NCI-H526 (cell line): ENCODE results near the gene PSTK.

ENCODE experiments used
- DNase-seq, 2 experiments: peaks; one replicate each; lab custom pipeline; 2025; lab: John Stamatoyannopoulos, UW

PSTK gene

GRCh38 chr10:122980209-122981065 lies at the start of gene PSTK:
Gene PSTK (plus strand): TSS chr10:122980401. CDS start chr10:122980480, 79 bp downstream.
- peak; percentile 63 to 89 for DNase-seq

DNA sequence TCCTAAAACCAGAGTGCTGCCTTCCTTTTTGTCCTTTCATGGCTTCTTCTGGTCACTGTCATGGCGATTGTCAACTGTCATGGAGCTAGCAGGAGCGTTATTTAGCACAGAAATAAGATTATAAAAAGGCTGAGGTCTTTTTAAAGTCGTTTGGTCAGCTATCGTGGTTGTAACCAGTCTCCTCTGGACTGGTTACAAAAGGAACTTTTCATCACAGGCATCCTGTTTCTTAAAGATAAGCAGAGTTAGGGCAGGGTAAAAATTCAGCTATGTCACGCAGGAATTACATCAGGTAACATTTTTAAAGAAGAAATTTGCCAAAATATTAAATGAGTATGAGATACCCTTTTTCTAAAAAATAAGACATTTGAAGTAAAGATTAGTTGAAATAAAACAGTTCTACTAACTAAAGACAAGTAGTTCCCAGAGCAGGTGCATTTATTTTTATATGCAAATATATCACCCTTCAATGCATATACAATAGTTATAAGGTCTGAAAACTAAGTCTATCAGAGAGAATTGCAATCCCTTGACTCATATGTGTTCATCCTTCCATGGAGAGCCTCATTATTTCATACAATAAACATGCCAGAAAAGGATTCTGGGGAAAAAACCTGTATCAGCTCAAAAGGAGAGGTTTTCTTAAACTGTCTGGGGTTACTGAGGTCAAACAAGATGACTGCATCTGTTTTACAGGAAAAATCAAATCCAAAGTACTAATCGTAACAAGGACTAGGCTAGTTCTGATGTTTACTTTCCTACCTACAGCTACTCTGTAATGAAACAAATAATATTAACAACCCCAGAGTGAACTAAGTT lies 48.9 kb upstream of the PSTK start:
- DNase-seq: peak in 1 of 2 experiments; percentile 6

DNA sequence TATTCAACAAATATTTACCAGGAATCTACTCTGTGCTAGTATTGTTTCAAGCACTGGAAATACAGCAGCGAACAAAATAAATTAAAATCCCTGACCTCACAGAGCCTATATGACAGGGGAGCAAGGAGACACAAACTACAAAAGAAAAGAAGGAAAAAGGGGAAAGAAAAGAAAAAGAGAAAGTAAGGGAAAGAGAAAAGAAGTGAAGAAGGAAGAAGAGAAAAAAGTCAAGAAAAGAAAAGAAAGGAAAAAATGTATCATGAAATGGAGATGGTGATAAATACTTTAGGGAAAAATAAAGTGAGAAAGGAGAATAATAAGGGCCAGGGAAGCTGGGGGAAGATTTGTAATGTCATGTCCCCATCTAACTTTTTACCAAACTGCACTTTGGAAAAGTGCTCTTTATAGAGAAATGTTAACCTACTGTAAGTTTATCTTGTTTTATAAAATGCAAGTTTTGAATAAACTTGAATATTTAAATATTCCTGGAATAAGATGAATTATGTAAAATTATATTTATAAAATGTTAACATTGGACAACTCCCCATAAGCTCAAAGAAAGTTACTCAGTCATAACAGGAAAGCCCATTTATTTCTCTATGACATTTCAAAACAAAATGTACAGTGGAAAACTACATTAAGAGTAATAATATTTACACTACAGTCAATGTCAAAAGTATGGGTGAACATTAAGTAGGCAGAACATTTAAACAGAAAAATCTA lies 40.9 kb upstream of the PSTK start:
- no peak for DNase-seq

- no peak for DNase-seq
These were observed 40.2 kb upstream of the PSTK start for GRCh38 chr10:122939856-122940543.

DNA sequence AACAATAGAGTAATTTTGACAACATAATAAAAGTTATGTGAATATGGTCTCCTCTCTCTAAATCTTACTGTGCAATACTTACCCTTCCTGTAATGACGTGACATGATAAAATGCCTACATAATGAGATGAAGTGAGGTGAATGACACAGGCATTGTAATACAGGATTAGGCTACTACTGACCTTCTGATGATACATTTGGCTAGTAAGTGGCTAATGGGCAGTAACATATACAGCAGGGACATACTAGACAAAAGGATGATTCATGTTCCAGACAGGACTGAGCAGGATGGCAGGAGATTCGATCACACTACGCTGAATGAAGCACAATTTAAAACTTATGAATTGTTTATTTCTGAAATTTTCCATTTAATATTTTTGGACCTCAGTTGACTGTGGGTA lies 30.9 kb upstream of the PSTK start:
- DNase-seq: no peak

DNA sequence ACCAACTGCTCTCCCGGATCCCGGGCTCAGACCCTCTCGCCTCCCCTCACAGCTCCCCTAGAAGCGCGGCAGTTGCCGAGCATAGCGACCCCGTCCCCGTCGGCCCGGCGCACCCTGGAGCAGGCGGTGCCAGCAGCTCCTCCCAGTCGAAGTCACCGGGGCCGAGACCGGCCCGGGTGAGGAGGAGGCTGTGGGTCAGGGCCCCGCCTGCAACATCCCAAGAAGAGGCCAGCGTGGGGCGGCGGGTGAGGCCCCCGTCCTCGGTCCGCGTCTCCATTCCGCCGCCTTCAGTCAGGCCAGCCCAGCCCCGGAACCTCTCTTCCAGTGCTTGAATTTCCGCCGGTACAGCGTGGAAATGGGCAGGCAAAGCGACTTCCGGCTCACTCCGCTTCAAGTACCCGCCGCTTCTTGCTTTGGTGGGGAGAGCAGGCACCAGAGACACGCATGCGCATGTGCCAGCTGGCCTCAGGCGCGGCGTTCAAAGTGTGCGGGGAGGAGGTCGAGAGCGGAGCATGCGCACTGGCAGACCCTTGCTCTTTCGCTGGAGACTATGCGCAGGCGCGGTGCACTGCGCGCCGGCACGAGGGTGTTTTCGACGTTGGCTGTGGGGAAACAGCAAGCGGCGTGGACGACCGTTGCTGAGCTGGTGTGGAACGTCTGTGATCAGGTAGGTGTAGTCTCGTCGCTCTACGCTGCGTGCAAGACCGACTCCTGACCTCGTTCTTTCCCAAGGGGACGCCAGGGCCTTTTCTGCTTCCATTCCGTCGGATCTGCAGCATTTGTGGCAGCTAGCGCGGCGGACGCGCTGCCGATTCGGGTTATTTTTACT lies 26.1 kb upstream of the PSTK start, which contains the start of gene C10orf88:
TSS of gene C10orf88 (minus strand) at position 326 of the 829 bp plus-strand sequence. CDS start at position 277, 49 bp downstream.
- DNase-seq: peak; percentile 94 to 96

DNA sequence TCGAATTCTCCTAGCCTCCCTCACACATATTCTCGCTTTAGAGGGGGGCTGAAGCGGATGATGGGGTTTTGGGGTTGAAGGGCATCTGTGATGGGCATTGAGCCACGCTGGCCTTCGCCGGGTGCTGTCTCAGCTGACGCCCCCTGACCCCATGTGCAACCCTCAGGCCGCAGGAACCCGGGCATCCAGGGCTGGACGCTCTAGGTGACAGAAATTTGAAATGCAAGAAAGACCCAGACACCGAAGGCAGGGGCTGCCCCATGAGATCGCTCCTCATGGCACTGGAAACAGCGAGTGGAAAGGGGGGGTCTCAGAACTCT lies 25.5 kb upstream of the PSTK start:
- no peak for DNase-seq

DNA sequence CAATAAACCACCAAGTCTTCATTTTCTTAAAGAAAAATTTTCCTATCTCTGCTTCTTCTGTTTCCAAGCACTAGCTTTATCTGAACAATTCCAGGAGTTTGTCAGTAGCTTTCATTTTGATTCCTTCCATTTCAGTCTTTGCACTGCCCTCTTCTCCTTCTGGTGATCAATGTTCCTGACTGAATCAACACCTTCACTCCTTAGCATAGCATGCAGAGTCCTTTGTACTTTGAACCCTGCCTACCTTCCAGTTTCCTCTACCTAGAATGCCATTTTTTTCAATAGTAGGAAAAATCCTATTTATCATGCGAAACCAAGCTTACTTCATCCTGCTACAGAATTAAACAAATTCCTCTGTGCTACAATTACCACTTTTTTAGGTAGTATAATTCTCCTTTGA lies 24.3 kb upstream of the PSTK start:
- DNase-seq: no peak

DNA sequence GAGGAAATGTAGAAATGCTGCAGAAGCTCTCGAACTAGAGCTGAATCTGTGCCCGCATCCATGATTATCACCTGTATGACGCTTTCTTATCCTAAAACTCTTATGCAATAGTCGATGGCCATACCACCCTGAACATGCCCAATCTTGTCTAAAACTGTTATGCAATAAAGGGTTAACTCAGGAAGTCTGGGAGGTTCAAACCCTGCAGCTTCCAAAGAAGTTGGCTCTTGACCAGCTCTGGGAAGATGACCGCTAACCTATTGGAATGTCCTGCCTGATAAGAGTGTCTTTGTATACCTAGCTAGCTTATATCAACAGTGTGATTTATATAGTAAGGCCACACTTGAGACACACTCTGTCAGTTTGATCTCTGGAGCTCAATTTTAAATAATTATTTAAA lies 22.7 kb upstream of the PSTK start:
- DNase-seq: no peak

DNA sequence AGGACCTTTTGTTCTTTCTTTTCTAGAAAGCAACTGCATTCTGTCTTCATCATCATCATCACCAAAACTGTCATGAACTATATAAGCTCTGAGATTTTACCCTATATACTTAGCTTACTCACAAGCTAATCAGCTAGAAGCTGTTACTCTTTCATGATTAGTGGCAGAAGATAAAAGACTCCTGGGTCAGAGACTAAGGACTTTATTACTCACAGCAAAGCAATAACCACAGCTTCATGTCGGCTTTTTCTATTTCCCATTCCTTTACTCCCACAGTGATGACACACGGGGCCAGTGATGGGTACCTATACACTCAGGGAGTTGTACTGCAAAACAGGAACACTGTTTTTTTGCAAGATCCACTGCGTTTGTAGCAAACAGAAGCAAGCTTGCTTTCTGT lies 17.8 kb upstream of the PSTK start:
- DNase-seq: no peak

GRCh38 chr10:122966879-122967278 lies 13.3 kb upstream of the PSTK start:
- DNase-seq: no peak

DNA sequence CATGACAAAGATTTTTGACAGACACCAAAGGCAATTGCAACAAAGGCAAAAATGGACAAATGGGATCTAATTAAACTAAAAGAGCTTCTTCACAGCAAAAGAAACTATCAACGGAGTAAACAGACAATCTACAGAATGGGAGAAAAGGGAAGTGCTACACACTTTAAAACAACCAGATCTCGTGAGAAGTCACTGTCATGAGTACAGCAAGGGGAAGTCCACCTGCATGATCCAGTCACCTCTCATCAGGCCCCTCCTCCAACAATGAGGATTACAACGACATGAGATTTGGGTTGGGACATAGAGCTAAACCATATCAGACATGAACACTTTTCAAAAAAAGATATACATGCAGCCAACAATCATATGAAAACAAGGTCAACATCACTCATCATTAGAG lies 11.5 kb upstream of the PSTK start:
- DNase-seq: no peak

DNA sequence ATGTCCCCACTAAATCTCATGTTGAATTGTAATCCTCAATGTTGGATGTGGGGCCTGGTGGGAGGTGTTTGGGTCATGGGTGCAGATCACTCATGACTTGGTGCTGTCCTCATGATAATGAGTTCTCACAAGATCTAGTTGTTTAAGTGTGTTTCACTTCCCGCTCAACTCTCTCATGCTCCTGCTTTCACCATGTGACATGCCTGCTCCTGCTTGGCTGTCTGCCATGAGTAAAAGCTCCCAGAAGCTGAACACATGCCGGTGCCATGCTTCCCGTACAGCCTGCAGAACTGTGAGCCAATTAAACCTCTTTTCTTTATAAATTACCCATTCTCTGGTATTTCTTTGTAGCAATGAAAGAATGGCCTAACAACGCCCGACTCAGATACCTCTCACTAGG lies 6.2 kb upstream of the PSTK start:
- DNase-seq: no peak

DNA sequence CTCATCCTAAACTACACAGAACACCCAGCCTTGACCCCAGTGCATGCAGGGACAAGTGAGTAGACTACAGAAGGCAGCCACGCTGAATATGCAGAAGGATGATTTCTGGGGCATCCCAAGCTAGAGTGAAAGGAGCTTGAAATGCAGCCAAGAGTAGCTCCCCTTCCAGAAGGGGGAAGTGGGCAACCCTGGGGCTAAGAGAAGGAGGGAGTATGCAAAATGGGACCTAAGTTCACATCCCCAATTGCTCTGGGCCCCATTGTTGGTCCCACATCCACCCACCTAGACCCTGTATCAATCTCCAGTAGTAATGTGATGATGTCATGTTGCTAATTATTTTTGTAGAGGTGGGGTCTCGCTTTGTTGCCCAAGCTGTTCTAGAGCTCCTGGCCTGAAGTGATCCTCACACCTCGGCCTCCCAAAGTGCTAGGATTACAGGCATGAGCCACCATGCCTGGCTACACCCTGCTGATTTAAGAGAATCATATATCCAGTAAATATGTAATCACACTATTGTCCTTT lies 5.6 kb upstream of the PSTK start:
- DNase-seq: no peak

DNA sequence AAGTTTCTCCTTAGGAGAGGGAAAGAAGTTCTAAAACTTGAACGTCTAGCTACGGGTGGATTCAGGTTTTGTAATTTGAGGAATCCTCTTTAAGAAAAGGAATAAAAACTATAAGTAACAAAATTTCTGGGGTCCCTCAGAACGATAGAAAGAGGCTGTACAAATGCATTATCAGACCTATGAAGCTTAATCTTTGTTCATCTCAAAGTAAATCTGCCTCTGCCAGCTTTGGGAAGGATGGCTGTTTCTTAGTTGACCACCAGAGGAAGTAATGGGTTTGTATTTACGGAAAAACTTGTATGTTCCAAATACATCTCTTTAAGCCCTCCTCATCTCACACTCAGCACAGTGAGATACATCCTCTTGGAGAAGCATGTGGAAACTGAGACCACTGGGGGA lies 864 bp downstream of the PSTK start:
- DNase-seq: peak; percentile 44 to 54

- no peak for DNase-seq
These were observed 3.7 kb downstream of the PSTK start for GRCh38 chr10:122983898-122984297.

- DNase-seq: no peak
These were observed 4.5 kb downstream of the PSTK start for GRCh38 chr10:122984708-122985107.

- no peak for DNase-seq
These were observed 6.1 kb downstream of the PSTK start for GRCh38 chr10:122986335-122986734.

GRCh38 chr10:122988501-122988900 lies 8.3 kb downstream of the PSTK start:
- no peak for DNase-seq

DNA sequence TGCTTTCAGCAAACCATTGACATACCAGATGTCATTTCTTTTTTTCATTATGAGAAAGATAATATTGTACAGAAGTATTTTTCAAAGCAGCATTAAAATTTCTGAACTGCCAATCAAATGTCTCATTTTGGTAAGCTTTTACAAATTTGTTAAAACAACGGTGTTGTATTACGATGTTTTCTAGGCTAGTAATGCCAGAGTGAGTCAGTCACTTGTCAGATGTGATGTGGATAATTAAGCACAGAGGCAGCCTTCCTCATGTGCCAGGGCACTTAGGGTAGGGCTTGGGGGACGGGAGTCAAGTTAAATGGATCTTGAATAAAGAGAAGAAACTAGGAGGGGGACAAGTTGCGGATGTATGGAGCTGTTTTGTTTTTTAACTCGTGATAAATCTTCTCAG lies 10.1 kb downstream of the PSTK start:
- no peak for DNase-seq
